Stimulated activated CD8-positive, alpha-beta memory T cell treated with anti-CD3 and anti-CD28 coated beads, Interleukin-7, amount 100 ng/mL, for 24 hours (primary cell): ENCODE measurements around the gene ARMC6.

Source experiments
- DNase-seq: peaks from one replicate; pipeline ENCODE4 v3.0.0-alpha.2; 2020; ENCODE audit warnings: low read depth

Gene ARMC6

DNA sequence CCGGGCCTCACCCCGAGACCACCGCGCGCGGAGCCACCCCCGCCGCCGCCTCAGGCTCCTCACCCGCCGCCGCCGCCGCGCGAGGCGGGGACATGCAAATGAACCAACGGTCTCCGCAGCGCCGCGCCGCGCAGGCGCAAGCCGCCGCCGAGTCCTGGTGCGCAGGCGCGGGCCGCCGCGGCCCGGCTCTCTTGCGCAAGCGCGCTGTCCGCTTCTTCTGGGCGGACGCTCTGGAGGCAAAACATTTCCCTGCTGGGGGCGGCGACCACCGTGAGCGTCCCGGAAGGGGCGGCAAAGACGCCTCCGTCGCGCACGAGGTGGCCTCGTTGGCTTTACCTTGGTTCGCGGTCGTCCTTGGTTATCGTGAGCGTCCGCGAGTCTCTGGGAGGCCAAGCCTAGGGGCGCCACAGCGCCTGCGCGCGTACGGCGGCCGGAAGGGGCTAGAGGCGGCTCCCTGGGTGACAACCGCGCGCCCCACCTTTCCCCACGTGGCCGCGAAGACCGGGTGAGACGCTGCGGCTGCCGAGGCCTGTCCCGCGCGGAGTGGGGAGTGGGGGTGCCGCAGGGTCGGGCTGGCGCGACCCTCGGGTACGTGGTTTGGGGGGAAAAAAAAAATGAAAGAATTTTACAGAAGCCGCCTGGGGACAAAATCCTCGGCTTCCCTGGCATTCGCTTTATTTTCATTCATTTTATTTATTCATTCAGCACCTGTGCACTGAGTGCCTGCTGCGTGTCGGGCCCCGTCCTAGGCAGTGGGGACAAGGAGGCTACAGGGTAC lies at the start of gene ARMC6, which contains the start of gene SUGP2:
Gene ARMC6, plus strand, starts transcription at position 178 of the 778 bp plus-strand sequence. CDS start 607 bp downstream, outside the sequence.
Gene SUGP2, minus strand, starts transcription at position 92 of the 778 bp plus-strand sequence. CDS start 2,446 bp downstream, outside the sequence.
- peak; percentile 84 for DNase-seq

GRCh38 chr19:18984251-18984650 lies 49.2 kb upstream of the ARMC6 start:
- no peak for DNase-seq

- DNase-seq = no peak
Observed at GRCh38 chr19:18985257-18985656, 48.1 kb upstream of the ARMC6 start.

DNA sequence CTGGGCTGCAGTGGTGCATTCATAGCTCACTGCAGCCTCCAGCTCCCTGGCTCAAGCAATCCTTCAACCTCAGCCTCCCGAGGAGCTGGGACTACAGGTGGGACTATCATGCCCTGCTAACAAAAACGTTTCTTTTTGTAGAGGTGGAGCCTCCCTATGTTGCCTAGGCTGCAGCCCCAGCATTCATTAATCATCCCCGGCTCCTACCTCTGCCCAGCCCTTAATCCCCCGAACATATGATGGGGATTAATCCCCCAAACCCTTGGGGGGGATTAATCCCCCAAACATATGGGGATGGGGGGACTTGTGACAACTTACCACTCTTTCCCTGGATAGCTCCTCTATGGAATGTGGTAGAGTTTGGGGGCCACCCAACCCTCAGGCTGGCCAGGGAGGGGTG lies 45.9 kb upstream of the ARMC6 start:
- no peak for DNase-seq

- no peak for DNase-seq
Observed at GRCh38 chr19:18989316-18989715, 44.1 kb upstream of the ARMC6 start.

- no peak for DNase-seq
Observed at GRCh38 chr19:18990128-18990708, 43.2 kb upstream of the ARMC6 start.

GRCh38 chr19:18991006-18991405 lies 42.4 kb upstream of the ARMC6 start:
- DNase-seq = no peak

- no peak for DNase-seq
Observed at GRCh38 chr19:18991468-18991867, 41.9 kb upstream of the ARMC6 start.

DNA sequence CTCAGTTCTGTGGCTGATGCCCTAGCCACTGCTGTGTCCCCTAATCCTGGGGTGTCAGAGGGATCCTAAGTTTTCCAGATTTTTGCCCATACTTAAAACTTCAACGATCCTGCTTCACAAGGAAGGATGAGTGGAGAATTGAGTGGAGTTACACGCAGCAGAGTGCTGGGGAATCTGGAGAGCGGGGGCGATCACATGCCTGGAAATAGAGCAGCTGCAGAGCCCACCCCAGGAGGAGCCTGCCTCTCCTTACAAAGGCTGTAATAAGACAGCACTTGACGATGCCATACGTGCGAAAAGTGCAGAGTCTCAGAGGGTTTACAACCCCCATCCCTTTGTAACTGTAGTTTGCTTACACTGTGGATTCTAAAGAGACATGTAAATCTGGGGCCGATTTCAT lies 40.7 kb upstream of the ARMC6 start:
- DNase-seq = no peak

GRCh38 chr19:18993115-18993514 lies 40.3 kb upstream of the ARMC6 start:
- DNase-seq = no peak

DNA sequence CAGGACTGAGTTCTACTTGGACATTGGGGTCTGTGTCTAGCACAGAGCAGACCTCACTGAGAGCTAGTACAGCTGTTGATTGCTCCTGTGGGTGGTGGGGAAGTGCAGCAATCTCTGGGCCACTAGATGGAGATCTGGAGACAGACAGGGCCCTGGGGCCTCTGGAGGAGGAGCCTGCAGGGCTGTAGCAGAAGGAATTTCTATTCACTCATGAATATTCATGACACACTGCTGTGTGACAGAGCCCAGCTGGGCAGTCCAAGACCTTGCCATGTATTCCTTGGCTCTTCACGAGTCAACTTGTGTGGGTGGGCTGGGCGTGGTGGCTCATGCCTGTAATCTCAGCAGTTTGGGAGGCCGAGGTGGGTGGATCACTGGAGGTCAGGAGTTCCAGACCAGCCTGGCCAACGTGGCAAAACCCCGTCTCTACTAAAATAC lies 37.6 kb upstream of the ARMC6 start:
- no peak for DNase-seq

DNA sequence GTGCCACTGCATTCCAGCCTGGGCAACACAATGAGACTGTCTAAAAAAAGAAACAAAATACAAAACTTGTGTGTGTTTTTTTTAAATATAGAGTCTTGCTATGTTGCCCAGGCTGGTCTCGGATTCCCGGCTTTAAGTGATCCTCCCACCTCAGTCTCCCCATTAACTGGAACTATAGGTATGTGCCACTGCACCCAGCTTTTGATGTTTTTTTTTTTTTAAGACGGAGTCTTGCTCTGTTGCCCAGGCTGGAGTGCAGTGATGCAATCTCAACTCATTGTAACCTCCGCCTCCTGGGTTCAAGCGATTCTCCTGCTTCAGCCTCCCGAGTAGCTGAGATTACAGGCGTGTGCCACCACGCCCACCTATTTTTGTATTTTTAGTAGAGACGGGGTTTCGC lies 37.1 kb upstream of the ARMC6 start:
- DNase-seq = no peak

GRCh38 chr19:18996796-18997394 lies 36.5 kb upstream of the ARMC6 start:
- DNase-seq = no peak

GRCh38 chr19:18998276-18998675 lies 35.1 kb upstream of the ARMC6 start:
- no peak for DNase-seq

DNA sequence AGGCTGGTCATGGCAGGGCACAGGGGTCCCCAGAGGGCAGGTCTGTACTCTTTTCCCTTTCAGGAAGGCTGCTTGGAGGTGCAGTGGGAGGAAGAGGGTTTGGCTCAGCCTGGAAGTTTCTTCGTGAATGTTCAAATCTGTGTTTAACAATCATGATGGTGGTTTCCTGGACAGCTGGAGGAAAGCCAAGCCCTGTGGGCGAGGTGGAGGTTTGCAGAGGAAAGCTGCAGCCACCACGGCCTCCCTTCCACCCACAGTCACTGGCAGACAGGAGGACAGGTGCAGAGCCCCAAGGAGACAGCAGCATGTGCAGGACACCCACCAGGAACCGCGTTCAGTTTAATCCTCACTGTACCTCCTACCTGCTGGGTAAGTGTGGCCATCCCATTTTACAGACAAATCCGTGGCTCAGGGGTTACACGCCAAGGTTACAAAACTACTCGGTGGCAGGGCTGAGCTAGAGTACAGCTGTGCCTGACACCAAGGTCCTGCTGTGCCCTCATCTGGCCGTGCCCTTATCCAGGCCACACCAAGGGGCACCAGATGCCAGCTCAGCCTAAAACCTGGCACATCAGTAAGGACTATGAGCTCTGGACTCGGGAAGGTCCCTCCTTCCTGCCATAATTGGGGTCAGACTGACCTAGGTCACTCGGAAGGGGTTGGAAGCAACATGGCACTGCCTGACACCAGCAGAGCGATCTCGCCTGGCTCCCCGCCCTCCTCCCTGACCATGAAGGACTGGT lies 34.2 kb upstream of the ARMC6 start:
- DNase-seq = no peak

GRCh38 chr19:18999896-19000620 lies 33.3 kb upstream of the ARMC6 start:
- DNase-seq = no peak

- no peak for DNase-seq
Observed at GRCh38 chr19:19004144-19004543, 29.3 kb upstream of the ARMC6 start.

- no peak for DNase-seq
Observed at GRCh38 chr19:19006213-19006612, 27.2 kb upstream of the ARMC6 start.

- DNase-seq = no peak
Observed at GRCh38 chr19:19009951-19010350, 23.5 kb upstream of the ARMC6 start.

DNA sequence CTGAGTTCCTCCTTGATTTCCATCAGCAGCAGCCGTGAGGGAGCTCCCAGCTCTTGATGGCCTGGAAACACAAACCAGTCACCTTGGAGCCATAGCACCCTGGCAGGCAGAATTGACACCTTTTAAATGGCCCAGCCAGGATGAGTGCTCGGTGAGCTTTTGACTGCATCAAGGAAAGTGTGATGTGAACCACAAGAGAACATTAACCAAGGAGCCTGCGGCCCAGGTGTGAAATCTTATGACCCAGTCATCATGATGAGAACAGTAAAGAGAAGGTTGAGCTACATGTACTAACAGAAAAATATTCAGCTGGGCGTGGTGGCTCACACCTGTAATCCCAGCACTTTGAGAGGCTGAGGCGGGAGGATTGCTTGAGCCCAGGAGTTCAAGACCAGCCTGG lies 22.9 kb upstream of the ARMC6 start:
- DNase-seq = no peak

- DNase-seq = no peak
Observed at GRCh38 chr19:19021115-19021514, 12.3 kb upstream of the ARMC6 start.
